T follicular helper cell (primary cell): ENCODE data around the gene SLC7A6.

Experiments
- DNase-seq: peaks from one replicate; pipeline ENCODE4 v3.0.0-alpha.2; 2020; ENCODE audit warnings: low read depth

The SLC7A6 gene

GRCh38 chr16:68306633-68307032 is 42.3 kb downstream of the SLC7A6 start:
- DNase-seq = no peak

- DNase-seq = no peak
Measured at GRCh38 chr16:68309799-68310198, 45.5 kb downstream of the SLC7A6 start.

GRCh38 chr16:68310437-68310773 is 46.1 kb downstream of the SLC7A6 start:
- no peak for DNase-seq

- peak; percentile 89 for DNase-seq
Measured at GRCh38 chr16:68310774-68311511, 46.6 kb downstream of the SLC7A6 start, which contains the start of the genes PRMT7 and SLC7A6OS. TSS of gene PRMT7 (plus strand) at chr16:68311019. CDS start at chr16:68315980, 4,961 bp downstream. TSS of gene SLC7A6OS (minus strand) at chr16:68310946. CDS start at chr16:68310926, 20 bp downstream.

- no peak for DNase-seq
Measured at GRCh38 chr16:68313116-68313515, 48.8 kb downstream of the SLC7A6 start.

GRCh38 chr16:68319185-68319908 is 55.0 kb downstream of the SLC7A6 start:
- no peak for DNase-seq

- DNase-seq = no peak
Measured at GRCh38 chr16:68324336-68324735, 60.0 kb downstream of the SLC7A6 start.

GRCh38 chr16:68324780-68325357 is 60.5 kb downstream of the SLC7A6 start:
- DNase-seq = no peak

GRCh38 chr16:68328151-68328859 is 64.0 kb downstream of the SLC7A6 start:
- peak; percentile 71 for DNase-seq

- DNase-seq = no peak
Measured at GRCh38 chr16:68328860-68329390, 64.6 kb downstream of the SLC7A6 start.

- DNase-seq = no peak
Measured at GRCh38 chr16:68331879-68332410, 67.6 kb downstream of the SLC7A6 start.

- DNase-seq = no peak
Measured at GRCh38 chr16:68332411-68333121, 68.2 kb downstream of the SLC7A6 start.

GRCh38 chr16:68335175-68335574 is 70.8 kb downstream of the SLC7A6 start:
- DNase-seq = no peak

GRCh38 chr16:68338326-68339119 is 74.2 kb downstream of the SLC7A6 start:
- DNase-seq = no peak

- no peak for DNase-seq
Measured at GRCh38 chr16:68339214-68339613, 74.9 kb downstream of the SLC7A6 start.

- no peak for DNase-seq
Measured at GRCh38 chr16:68342620-68343019, 78.3 kb downstream of the SLC7A6 start.

- no peak for DNase-seq
Measured at GRCh38 chr16:68343137-68343536, 78.8 kb downstream of the SLC7A6 start.

- DNase-seq = no peak
Measured at GRCh38 chr16:68344252-68344651, 79.9 kb downstream of the SLC7A6 start.

GRCh38 chr16:68345351-68345810 is 81.1 kb downstream of the SLC7A6 start:
- no peak for DNase-seq

- DNase-seq = no peak
Measured at GRCh38 chr16:68345958-68346635, 81.8 kb downstream of the SLC7A6 start.
